ENCODE measurements around the gene MTCH2. TPM values are rescaled to one million over a fixed set of nuclear protein-coding genes. Genes with fewer than 3 reads are reported as not detected.
"Not testable (repeated sequence)": the region's sequence is repeated elsewhere in the genome, so short reads cannot be mapped to it uniquely, and the experiment has no call there.

The MTCH2 gene
- total RNA-seq, 2 donors from 2014 or later, result 21.9 to 47.8 TPM

- Histone ChIP-seq H3K9me3 (no peaks in the 10 kb centered on the region), H3K36me3 (no peaks in the 10 kb centered on the region), H3K27me3 (replicated peaks; ENCODE audit: insufficient read depth) (no peaks in the 10 kb centered on the region), H3K4me1 (ENCODE audit: control insufficient read depth in 1 of 2, low read depth in 2 of 2) (peaks cover 0 to 6% of the 10 kb centered on the region in 2 donors), H3K4me3 (no peak overlapping the region), H3K27ac (no peak overlapping the region)
- TF ChIP-seq CTCF (IDR thresholded peaks at IDR 0.05), result no peak
- ATAC-seq (ENCODE audit: insufficient number of reproducible peaks, low FRiP score, low read depth) (no peak), DNase-seq (ENCODE audit: low spot score) (no peak)
These were observed 9.6 kb upstream of the MTCH2 start for GRCh38 chr11:47651818-47652469.

- no peak overlapping the region for H3K27ac ChIP-seq
- TF ChIP-seq CTCF (IDR thresholded peaks at IDR 0.05), result no peak
- no peak for ATAC-seq (ENCODE audit: insufficient number of reproducible peaks, low FRiP score, low read depth)
- no peak for DNase-seq (ENCODE audit: low spot score)
- H3K9me3 ChIP-seq, result no peaks in the 10 kb centered on the region
- no peaks in the 10 kb centered on the region for H3K36me3 ChIP-seq
- H3K27me3 ChIP-seq (replicated peaks; ENCODE audit: insufficient read depth), result no peaks in the 10 kb centered on the region
- peaks cover 0 to 6% of the 10 kb centered on the region in 2 donors for H3K4me1 ChIP-seq (ENCODE audit: control insufficient read depth in 1 of 2, low read depth in 2 of 2)
- no peak overlapping the region for H3K4me3 ChIP-seq
These were observed 6.9 kb upstream of the MTCH2 start for GRCh38 chr11:47649276-47649675.

- H3K27ac ChIP-seq, result no peak overlapping the region
- no peaks in the 10 kb centered on the region for H3K27me3 ChIP-seq (replicated peaks; ENCODE audit: insufficient read depth)
- ATAC-seq (ENCODE audit: insufficient number of reproducible peaks, low FRiP score, low read depth), result no peak
- H3K36me3 ChIP-seq, result no peaks in the 10 kb centered on the region
- no peak for TF ChIP-seq CTCF (IDR thresholded peaks at IDR 0.05)
- no peak overlapping the region for H3K4me3 ChIP-seq
- H3K9me3 ChIP-seq, result no peaks in the 10 kb centered on the region
- peaks cover 8 to 18% of the 10 kb centered on the region in 2 donors for H3K4me1 ChIP-seq (ENCODE audit: control insufficient read depth in 1 of 2, low read depth in 2 of 2)
- DNase-seq (ENCODE audit: low spot score), result no peak
These were observed 3.7 kb upstream of the MTCH2 start for GRCh38 chr11:47646019-47646418.

- Histone ChIP-seq H3K4me1 (ENCODE audit: control insufficient read depth in 1 of 2, low read depth in 2 of 2) (peaks cover 13 to 24% of the 10 kb centered on the region in 2 donors), H3K9me3 (no peaks in the 10 kb centered on the region), H3K36me3 (no peaks in the 10 kb centered on the region), H3K27ac (no peak overlapping the region), H3K27me3 (replicated peaks; ENCODE audit: insufficient read depth) (no peaks in the 10 kb centered on the region), H3K4me3 (no peak overlapping the region)
- no peak for DNase-seq (ENCODE audit: low spot score)
- TF ChIP-seq CTCF (IDR thresholded peaks at IDR 0.05), result no peak
- ATAC-seq (ENCODE audit: insufficient number of reproducible peaks, low FRiP score, low read depth), result no peak
These were observed 3.1 kb upstream of the MTCH2 start for GRCh38 chr11:47645500-47645899.

GRCh38 chr11:47641600-47642098, 710 bp downstream of the MTCH2 start:
- Histone ChIP-seq H3K27me3 (replicated peaks; ENCODE audit: insufficient read depth) (no peaks in the 10 kb centered on the region), H3K36me3 (peaks cover 4% of the 10 kb centered on the region), H3K4me1 (ENCODE audit: control insufficient read depth in 1 of 2, low read depth in 2 of 2) (peaks cover 14 to 26% of the 10 kb centered on the region in 2 donors), H3K4me3 (peak overlapping the region; percentile 91), H3K27ac (peak overlapping the region; percentile 82 to 91), H3K9me3 (no peaks in the 10 kb centered on the region)
- peak; percentile 4 for ATAC-seq (ENCODE audit: insufficient number of reproducible peaks, low FRiP score, low read depth)
- DNase-seq (ENCODE audit: low spot score), result no peak
- no peak for TF ChIP-seq CTCF (IDR thresholded peaks at IDR 0.05)

GRCh38 chr11:47640506-47640905, 1.9 kb downstream of the MTCH2 start:
- not testable (repeated sequence) for H3K27me3 ChIP-seq (replicated peaks; ENCODE audit: insufficient read depth); DNase-seq (ENCODE audit: low spot score); H3K36me3 ChIP-seq; ATAC-seq (ENCODE audit: insufficient number of reproducible peaks, low FRiP score, low read depth); H3K4me3 ChIP-seq; H3K9me3 ChIP-seq
- Histone ChIP-seq H3K4me1 (ENCODE audit: control insufficient read depth in 1 of 2, low read depth in 2 of 2) (peaks cover 14 to 26% of the 10 kb centered on the region in 2 donors), H3K27ac (peak overlapping the region in 1 of 2 donors; percentile 2)

GRCh38 chr11:47636331-47636730, 6.0 kb downstream of the MTCH2 start:
- not testable (repeated sequence) for H3K4me3 ChIP-seq; DNase-seq (ENCODE audit: low spot score); H3K27ac ChIP-seq; H3K9me3 ChIP-seq; ATAC-seq (ENCODE audit: insufficient number of reproducible peaks, low FRiP score, low read depth); H3K27me3 ChIP-seq (replicated peaks; ENCODE audit: insufficient read depth)
- Histone ChIP-seq H3K36me3 (peaks cover 30% of the 10 kb centered on the region), H3K4me1 (ENCODE audit: control insufficient read depth in 1 of 2, low read depth in 2 of 2) (peaks cover 9 to 16% of the 10 kb centered on the region in 2 donors)
